NOMO-1 treated with dmso at 0.1 percent for 144 hours (cell line): ENCODE data around the gene ARL4C.
"Not testable (repeated sequence)": the region's sequence is repeated elsewhere in the genome, so short reads cannot be mapped to it uniquely, and the experiment has no call there.

Source experiments
- DNase-seq: peaks from one replicate; lab custom pipeline; 2025; ENCODE audit not compliant: unreplicated experiment; lab: John Stamatoyannopoulos, UW

Gene ARL4C

GRCh38 chr2:234478121-234478858 lies 18.6 kb downstream of the ARL4C start:
- DNase-seq: no peak

- DNase-seq: no peak
Measured at GRCh38 chr2:234476766-234477165, 20.1 kb downstream of the ARL4C start.

GRCh38 chr2:234474654-234475053 lies 22.2 kb downstream of the ARL4C start:
- DNase-seq: no peak

- no peak for DNase-seq
Measured at GRCh38 chr2:234472155-234472554, 24.7 kb downstream of the ARL4C start.

GRCh38 chr2:234469972-234470371 lies 26.9 kb downstream of the ARL4C start:
- no peak for DNase-seq

GRCh38 chr2:234469251-234469845 lies 27.5 kb downstream of the ARL4C start:
- DNase-seq: no peak

- no peak for DNase-seq
Measured at GRCh38 chr2:234468503-234468902, 28.4 kb downstream of the ARL4C start.

GRCh38 chr2:234467289-234467688 lies 29.6 kb downstream of the ARL4C start:
- no peak for DNase-seq

GRCh38 chr2:234464291-234464645 lies 32.6 kb downstream of the ARL4C start:
- no peak for DNase-seq

- DNase-seq: no peak
Measured at GRCh38 chr2:234463626-234464290, 33.1 kb downstream of the ARL4C start.

GRCh38 chr2:234462218-234462992 lies 34.5 kb downstream of the ARL4C start:
- DNase-seq: no peak

- DNase-seq: no peak
Measured at GRCh38 chr2:234459401-234460009, 37.4 kb downstream of the ARL4C start.

- no peak for DNase-seq
Measured at GRCh38 chr2:234458466-234458865, 38.4 kb downstream of the ARL4C start.

GRCh38 chr2:234457421-234457820 lies 39.5 kb downstream of the ARL4C start:
- no peak for DNase-seq

- DNase-seq: not testable (repeated sequence)
Measured at GRCh38 chr2:234455246-234455645, 41.6 kb downstream of the ARL4C start.

GRCh38 chr2:234454433-234454832 lies 42.4 kb downstream of the ARL4C start:
- no peak for DNase-seq

- no peak for DNase-seq
Measured at GRCh38 chr2:234453216-234453615, 43.7 kb downstream of the ARL4C start.

GRCh38 chr2:234451852-234452625 lies 44.8 kb downstream of the ARL4C start:
- no peak for DNase-seq

- DNase-seq: no peak
Measured at GRCh38 chr2:234451242-234451641, 45.6 kb downstream of the ARL4C start.

- DNase-seq: no peak
Measured at GRCh38 chr2:234450431-234451124, 46.3 kb downstream of the ARL4C start.
